Ishikawa (cell line): ENCODE data around the gene ANGPTL5.

Source experiments
- CEBPB ChIP-seq: IDR thresholded peaks from 2 replicates; pipeline ENCODE4 v1.6.1; 2012
- CREB1 ChIP-seq: IDR thresholded peaks from 2 replicates; pipeline ENCODE4 v1.6.1; 2012; ENCODE audit warnings: low read depth
- EGR1 ChIP-seq: IDR thresholded peaks from 2 replicates; pipeline ENCODE4 v1.6.1; 2012
- EP300 ChIP-seq: IDR thresholded peaks from 2 replicates; pipeline ENCODE4 v1.6.1; 2012; ENCODE audit warnings: borderline replicate concordance
- FOXM1 ChIP-seq: IDR thresholded peaks from 2 replicates; pipeline ENCODE4 v1.6.1; 2012; ENCODE audit warnings: low read depth, borderline replicate concordance
- MAX ChIP-seq: IDR thresholded peaks from 2 replicates; pipeline ENCODE4 v1.6.1; 2012
- NFIC ChIP-seq: IDR thresholded peaks from 2 replicates; pipeline ENCODE4 v1.6.1; 2012
- RAD21 ChIP-seq: IDR thresholded peaks from 2 replicates; pipeline ENCODE4 v1.6.1; 2012; ENCODE audit warnings: low read depth
- REST ChIP-seq: IDR thresholded peaks from 2 replicates; pipeline ENCODE4 v1.6.1; 2012; ENCODE audit warnings: low read depth, mild to moderate bottlenecking
- TAF1 ChIP-seq: IDR thresholded peaks from 2 replicates; pipeline ENCODE4 v1.6.1; 2012; ENCODE audit warnings: low read depth, mild to moderate bottlenecking
- TCF12 ChIP-seq: IDR thresholded peaks from 2 replicates; pipeline ENCODE4 v1.6.1; 2012; ENCODE audit warnings: low read depth
- TEAD4 ChIP-seq: IDR thresholded peaks from 2 replicates; pipeline ENCODE4 v1.6.1; 2012
- USF1 ChIP-seq: IDR thresholded peaks from 2 replicates; pipeline ENCODE4 v1.6.1; 2012
- YY1 ChIP-seq: IDR thresholded peaks from 2 replicates; pipeline ENCODE4 v1.6.1; 2012; ENCODE audit warnings: low read depth

DNA sequence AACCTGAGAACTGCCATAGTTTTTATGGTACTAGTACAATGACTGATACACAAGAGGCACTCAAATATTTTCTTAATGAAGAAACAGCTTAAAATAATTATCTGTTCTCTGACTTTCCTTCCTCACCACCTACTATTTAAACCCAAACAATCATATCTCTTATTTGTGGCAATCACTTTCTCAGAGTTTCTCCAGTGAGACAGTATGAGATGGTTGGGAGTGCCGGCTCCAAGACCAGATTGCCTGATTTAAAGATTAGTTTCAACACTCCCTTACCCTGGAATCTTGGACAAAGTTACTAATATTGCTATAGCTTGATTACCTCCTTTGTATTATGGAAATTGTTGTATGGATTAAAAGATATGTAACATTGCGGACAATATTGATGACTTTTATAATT is 7.2 kb downstream of the ANGPTL5 start:
- no peak for TF ChIP-seq CEBPB
- TF ChIP-seq TAF1, result no peak
- TF ChIP-seq EGR1, result no peak
- TF ChIP-seq MAX, result no peak
- no peak for TF ChIP-seq YY1
- TF ChIP-seq REST, result no peak
- TF ChIP-seq EP300, result no peak
- no peak for TF ChIP-seq NFIC
- TF ChIP-seq RAD21, result no peak
- TF ChIP-seq FOXM1, result no peak
- no peak for TF ChIP-seq TCF12
- TF ChIP-seq TEAD4, result no peak
- no peak for TF ChIP-seq USF1
- no peak for TF ChIP-seq CREB1
